CD4-positive, alpha-beta T cell treated with Interferon alpha-2 for 1 hour (primary cell): ENCODE results near the gene PCGF1.

Experiments
- DNase-seq, 2 donors: peaks; one replicate each; pipeline ENCODE4 v3.0.0-alpha.2; 2020 to 2022

Gene PCGF1

GRCh38 chr2:74507145-74507925 lies at the start of gene PCGF1:
TSS of gene PCGF1 (minus strand) at chr2:74507695. CDS start at chr2:74507668, 27 bp downstream.
- peak; percentile 98 for DNase-seq

DNA sequence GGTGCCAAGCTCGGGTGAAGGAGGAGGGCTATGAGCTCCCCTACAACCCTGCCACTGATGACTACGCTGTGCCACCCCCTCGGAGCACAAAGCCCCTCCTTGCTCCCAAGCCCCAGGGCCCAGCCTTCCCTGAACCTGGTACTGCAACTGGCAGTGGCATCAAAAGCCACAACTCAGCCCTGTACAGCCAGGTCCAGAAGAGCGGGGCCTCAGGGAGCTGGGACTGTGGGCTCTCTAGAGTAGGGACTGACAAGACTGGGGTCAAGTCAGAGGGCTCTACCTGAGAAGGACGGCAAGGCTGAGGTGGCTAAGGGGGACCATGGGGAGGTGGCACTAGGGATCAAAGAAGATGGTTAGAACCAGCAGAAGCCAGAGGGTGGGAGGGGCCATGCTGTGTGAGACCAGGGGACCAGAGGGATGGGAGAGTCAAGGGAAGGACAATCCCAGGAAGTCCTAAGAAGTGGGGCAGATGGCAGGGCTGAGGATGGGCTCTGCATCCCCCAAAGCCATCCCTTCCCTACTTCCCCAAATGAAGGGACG lies 49.4 kb upstream of the PCGF1 start:
- DNase-seq: no peak

DNA sequence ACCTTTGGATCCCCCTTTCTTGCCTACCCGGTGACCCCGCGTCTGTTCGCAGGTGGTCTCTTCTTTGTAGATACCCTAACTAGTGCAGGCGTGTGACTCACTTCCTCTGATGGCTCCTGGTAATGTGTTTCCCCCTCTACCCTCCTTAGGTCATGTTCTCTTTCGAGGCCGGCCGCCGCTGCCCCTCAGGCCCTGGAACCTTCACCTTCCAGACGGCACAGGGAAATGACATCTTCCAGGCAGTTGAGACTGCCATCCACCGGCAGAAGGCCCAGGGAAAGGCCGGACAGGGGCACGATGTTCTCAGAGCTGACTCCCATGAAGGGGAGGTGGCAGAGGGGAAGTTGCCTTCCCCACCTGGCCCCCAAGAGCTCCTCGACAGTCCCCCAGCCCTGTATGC lies 48.7 kb upstream of the PCGF1 start:
- DNase-seq: no peak

DNA sequence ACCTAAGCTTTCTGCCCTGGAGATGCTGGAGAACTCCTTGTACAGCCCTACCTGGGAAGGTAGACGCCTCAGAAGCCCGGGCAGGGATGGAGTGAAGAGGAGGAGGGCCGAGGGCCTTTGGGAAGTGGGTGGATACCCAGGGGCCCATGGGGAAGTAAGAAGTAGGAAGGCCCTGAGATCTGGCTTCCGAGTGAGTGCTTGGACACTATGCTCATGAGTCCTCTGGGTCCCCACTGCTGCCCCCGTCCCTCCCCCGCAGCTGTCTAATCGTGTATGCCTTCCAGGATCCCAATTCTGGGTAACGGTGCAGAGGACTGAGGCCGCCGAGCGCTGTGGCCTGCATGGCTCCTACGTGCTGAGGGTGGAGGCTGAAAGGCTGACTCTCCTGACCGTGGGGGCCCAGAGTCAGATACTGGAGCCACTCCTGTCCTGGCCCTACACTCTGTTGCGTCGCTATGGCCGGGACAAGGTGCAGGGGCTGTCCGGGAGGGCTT lies 48.2 kb upstream of the PCGF1 start:
- no peak for DNase-seq

DNA sequence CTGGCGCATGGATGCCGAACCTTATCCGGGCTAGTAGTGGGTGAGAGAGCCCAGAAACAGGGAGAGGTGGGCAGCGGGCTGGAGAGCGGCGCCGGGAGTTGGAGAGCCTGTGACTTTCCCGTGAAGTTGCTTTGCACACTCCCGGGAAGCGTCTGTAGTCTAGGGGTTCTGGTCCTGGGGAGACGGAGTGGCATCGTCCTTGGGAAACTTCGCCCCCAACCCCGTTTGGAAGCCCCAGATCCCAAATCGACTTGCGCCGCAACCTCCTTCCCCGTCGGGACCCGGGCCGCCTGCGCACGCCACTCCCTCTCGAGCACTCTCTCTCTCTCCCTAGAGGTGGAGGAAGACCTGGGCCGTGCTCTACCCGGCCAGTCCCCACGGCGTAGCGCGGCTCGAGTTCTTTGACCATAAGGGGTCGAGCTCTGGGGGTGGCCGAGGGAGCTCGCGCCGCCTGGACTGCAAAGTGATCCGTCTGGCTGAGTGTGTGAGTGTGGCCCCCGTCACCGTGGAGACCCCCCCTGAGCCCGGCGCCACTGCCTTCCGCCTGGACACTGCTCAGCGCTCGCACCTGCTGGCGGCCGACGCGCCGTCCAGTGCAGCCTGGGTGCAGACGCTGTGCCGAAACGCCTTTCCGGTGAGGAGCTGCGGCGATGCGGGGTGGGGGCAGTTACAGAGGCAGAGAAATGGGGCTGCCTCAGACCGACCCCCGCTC lies 47.5 kb upstream of the PCGF1 start:
- peak; percentile 46 to 49 for DNase-seq

- peak; percentile 76 to 88 for DNase-seq
These were observed 46.7 kb upstream of the PCGF1 start, which contains the start of the genes DOK1 and LOXL3 for GRCh38 chr2:74553892-74554819. TSS of gene DOK1 (plus strand) at chr2:74554720. CDS start at chr2:74554755, 35 bp downstream. TSS of gene LOXL3 (minus strand) at chr2:74553942. CDS start at chr2:74552634, 1,308 bp downstream.

DNA sequence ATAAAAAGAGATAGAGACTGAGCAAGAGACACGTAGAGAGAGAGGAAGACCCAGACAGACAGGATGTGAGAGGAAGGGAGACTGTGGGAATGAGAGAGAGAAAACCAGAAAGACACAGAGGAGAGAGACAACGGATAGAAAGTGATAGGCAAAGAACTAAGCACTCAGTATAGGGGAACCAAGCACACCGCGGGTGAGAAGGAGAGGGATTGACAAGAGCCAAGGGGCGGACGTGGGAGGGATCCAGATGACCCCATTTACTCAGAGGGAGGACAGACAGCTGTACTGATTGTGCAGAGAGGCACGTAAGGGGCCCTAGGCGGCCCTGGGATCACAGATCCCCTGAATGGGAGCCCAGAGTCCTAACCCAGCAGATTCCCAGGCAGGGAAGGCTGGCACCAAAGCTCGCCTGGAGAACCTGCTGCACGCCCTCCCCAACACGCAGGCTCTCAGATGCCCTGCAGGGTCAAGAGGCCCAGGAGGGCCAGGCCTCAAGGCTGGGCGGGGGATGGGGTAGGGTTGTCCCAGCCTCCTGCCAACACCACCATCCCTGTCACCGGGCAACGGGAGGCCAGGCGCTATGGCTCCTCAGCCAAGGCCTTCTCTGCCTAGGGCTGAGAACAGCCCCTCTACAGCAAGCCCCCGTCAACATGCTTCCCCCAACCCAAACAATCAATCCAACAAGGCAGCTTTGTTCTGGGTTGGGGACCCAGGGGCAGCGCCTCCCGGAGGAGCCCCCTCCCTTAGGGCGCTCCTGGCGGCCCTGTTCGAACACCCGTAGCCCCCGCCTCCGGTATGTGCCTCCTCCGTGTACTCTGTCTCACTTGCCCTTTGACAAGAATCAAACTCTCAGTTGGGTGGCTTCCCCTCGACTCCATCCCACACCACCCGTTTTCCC lies 45.7 kb upstream of the PCGF1 start:
- DNase-seq: no peak

DNA sequence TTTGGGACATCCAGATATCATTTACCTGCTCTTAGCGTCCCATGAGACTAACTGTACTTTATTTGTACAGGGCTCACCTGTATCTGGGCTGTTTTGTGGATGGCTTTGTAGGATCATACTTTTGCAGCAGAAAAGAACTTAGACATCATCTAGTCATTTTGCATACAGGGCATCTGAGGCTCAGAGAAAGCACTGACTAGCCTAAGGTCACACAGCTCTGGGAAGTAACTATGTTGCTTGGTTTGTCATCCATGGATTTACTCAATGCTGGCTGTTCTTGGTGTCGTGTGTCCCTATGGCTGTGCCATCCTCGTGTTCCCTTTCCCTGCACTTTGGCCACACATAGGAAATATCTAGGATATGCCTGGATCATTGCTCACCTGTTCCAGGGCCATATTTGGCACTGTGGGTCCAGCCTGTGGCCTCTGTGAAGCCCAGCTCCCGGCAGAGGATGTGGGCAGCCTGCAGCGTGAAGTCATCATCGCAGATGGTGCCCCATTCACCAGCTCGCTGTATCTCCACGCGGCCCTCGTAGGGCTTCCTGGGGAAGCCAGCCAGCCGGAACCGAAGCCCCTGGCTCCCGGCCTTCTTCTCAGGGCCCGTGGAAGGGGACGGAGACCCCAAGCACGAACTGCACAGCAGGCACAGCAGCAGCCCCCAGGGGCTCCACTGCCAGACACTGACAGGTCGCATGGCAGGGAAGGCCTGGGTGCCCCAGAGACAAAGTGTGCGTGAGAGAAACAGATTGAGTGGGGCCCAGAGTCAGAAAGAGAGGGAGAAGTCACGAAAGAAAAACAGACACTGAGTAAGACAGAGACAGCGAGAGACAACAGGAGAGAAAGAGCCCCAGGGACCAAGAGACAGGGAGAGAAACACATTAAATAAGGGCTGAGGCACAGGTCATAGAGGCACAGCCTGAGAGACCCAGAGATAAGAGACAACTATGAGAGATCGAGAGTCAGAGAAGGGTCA lies 44.7 kb upstream of the PCGF1 start:
- no peak for DNase-seq

- no peak for DNase-seq
These were observed 44.0 kb upstream of the PCGF1 start for GRCh38 chr2:74551530-74551929.

DNA sequence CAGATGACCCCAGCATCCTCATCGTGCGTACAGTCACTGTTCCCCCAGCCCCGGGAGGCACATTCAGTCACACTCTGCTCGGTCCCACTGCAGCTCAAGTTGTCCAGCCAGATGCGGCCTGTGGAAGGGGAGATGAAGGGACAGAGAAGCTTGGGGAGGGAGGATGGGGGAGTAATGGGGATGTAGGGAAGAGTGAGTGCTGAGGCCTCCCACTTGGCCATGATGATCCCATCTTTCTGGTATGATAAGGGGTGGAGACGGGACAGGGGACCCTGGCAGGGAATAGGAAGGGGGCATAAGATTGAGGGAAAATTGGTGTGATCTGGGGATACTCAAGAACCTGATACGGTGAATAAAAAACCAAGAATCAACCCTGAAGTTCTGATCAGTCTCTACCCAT lies 42.7 kb upstream of the PCGF1 start:
- DNase-seq: no peak

DNA sequence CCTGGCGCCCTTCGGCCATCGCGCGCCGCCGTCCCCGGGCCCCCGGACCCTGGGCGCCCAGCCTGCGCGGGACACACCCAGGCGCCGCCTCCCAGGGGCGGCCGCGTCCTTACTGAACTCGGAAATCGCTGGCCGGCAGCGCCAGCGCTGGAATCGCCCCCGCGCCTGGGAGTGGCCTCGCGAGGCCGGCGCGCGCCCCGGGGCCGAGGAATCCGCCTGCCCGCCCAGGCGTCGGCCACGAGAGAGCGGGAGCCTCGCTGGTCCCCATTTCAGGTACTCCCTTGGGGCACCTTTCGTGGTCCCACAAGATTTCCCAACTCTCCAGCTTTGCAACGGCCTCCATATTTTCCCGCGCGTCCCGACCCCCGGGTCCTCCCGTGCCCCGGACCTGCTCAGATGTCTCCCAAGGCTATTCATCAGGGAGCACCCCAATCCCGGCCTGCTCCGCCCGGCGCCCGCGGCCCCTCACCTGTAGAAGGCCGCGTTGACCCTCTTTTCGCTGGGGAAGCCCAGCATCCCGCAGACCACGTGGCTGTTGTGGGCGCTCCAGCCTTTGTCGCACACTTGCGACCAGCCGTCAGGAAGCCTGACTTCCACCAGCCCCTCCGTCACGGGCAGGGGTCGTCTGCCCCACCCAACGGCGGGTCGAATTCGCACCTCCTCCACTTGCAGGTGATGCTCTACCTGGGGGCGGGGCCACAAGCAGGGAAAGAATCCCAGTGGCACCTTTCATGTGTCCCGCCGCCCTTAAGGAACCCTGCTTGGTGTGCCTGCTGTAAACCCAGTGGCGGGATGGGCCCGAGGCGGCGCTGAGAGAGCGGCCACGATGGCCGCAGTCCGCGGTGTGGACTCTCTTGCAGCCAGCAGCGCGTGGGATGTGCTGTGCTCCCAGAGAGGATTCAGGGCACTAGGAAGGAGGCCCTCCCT lies 41.7 kb upstream of the PCGF1 start:
- DNase-seq: no peak

GRCh38 chr2:74548285-74548899 lies 40.9 kb upstream of the PCGF1 start:
- no peak for DNase-seq

DNA sequence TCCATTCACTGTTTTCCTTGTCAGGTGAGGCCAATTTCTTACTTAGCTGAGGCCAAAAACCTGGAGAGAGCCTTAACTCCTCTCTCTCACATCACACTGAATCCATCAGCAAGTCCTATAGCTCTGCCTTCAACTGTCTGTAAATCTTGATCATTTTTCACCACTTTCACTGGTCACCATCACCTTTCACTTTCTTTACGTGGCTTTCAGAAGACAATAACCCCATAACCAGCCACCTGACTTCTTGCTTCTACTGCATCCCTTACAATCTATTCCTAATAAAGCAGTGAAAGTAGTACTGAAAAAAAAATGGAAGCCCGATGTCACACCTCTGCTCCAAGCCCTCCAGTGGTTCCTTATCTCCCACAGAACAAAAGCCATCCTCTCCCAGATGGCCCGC lies 38.5 kb upstream of the PCGF1 start:
- no peak for DNase-seq

DNA sequence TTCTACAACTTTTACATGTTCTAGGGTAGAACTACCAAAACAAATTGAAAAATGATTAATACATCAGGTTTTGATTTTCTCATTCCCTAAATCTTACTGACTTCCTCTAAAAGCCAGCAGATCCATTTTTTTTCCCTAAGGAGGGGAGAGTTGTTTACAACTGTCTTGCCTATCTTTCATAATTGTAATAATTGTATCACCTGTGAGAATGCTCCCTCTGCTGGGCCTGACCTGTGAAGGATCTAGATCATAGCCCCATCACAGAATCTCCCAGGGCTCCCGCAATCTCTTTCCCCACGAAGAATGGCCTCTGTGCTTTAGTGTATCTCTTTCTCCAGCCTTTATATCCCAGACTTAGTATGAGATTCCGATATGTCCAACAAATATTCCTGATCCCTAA lies 37.1 kb upstream of the PCGF1 start:
- peak in 1 of 2 donors; percentile 26 for DNase-seq

- no peak for DNase-seq
These were observed 35.5 kb upstream of the PCGF1 start for GRCh38 chr2:74542978-74543377.

DNA sequence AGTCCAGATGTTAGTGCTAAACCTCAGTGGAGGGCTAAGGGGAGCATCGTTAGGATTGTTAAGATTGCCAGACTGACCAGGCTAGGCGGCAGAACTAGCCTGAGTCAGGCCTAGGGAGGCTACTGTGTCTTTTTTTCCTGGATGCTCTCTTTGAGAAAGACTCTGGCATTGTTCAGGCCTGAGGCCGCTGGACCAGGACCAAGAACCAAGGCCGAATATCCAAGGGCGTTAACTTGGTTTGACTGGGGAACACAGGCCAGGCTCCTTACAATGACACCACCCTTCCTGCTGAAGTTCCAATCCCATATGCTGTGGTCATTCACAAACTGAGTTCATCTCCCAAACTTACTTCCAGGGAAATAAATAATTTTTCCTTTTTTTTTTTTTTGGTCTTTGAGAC lies 32.8 kb upstream of the PCGF1 start:
- DNase-seq: no peak

GRCh38 chr2:74538881-74539339 lies 31.4 kb upstream of the PCGF1 start:
- DNase-seq: no peak

DNA sequence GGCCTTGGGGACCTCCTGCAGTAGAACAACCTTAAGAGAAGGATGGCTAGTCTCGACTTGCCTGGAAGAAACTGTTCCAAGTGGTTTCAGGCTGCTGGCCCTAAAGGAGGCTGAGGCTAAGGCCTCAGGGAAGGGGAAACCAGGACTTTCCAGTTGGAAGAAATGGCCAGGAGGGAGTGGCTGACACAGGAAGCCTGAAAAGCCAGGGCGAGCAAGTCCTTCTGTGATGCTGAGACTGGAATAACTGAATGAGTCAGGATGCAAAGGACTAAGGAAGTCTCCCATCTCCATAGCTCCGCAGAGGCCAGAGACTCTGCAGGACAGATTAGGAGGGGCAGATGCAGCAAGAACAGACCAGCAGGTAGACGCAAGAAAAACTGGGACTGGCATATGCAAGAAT lies 29.6 kb upstream of the PCGF1 start:
- DNase-seq: no peak
